Measurements from ENCODE around the gene ACOXL.

- TF ChIP-seq CTCF (IDR thresholded peaks at IDR 0.05) (no peak), POLR2A (IDR thresholded peaks at IDR 0.05) (no peak)
Measured at GRCh38 chr2:110865188-110865587, 132.8 kb downstream of the ACOXL start.
